ENCODE results near the gene CLIP4.

Gene CLIP4

DNA sequence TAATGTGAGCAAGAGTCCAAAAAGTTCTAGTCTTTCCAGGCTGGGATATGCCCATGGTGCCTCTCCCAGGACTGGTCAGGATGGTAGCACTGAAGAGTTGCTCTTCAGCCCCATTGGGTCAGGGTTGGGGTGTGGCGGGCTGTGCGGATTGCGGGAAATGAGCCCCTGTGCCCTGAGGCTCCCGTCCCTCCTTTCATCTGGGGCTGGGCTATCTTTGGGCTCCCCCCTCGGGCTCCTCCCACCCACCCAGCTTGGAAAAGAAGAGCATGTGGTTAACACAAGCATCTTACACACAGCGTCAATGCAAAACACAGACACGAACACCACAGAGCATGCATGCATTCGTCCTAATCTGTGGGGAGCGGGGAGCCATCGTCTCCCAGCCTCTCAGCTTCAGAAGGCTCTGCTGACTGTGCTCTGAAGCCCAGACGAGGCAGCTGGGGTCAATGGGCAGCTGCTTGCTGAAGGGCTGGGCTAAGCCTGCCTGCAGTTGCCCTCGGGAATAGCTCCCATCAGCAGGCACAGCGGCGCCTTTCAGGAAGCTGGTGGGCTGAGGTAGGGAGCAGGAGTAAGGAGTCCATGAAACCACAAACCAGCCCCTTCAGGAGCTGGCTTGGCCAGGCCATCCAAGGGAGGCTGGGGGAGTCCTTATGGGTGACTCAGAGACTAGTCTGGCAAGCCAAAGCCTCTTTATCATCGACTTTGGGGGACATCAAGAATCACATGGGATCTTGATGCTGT, 112.9 kb downstream of the CLIP4 start:
- Histone ChIP-seq H3K27me3 (ENCODE audit: insufficient read depth, low read length) (no peaks in the 10 kb centered on the region), H3K9ac (ENCODE audit: low read depth, low read length) (no peak overlapping the region), H3K36me3 (ENCODE audit: insufficient read depth, low read depth, low read length) (no peaks in the 10 kb centered on the region), H3K4me1 (ENCODE audit: insufficient read depth, low read length) (no peaks in the 10 kb centered on the region), H3K9me3 (ENCODE audit: insufficient read depth, low read depth, low read length) (no peaks in the 10 kb centered on the region), H3K27ac (ENCODE audit: low read length) (no peak overlapping the region), H3K4me3 (ENCODE audit: low read length) (no peak overlapping the region)

DNA sequence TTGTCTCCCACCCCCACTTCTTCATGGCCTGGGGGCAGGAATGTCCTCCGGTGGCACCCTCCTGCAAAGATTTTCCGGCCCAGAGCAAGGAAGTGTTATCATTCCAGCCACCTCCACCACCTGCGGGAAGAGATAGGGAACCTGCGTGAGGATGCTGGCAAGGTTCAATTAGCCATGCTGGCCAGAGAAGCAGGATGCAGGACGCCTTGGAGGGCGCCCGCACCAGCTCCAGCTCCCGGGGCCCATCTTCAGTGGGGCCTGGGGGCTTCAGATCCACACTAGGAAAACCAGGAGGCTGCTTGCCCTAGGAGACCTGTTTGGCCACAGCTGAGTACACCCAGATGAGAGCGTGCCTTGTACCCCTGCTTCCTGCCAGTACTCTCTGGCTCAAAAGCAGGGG, 113.7 kb downstream of the CLIP4 start:
- no peak overlapping the region for H3K9ac ChIP-seq (ENCODE audit: low read depth, low read length)
- no peaks in the 10 kb centered on the region for H3K4me1 ChIP-seq (ENCODE audit: insufficient read depth, low read length)
- no peak overlapping the region for H3K27ac ChIP-seq (ENCODE audit: low read length)
- no peaks in the 10 kb centered on the region for H3K36me3 ChIP-seq (ENCODE audit: insufficient read depth, low read depth, low read length)
- no peaks in the 10 kb centered on the region for H3K9me3 ChIP-seq (ENCODE audit: insufficient read depth, low read depth, low read length)
- no peaks in the 10 kb centered on the region for H3K27me3 ChIP-seq (ENCODE audit: insufficient read depth, low read length)
- no peak overlapping the region for H3K4me3 ChIP-seq (ENCODE audit: low read length)

DNA sequence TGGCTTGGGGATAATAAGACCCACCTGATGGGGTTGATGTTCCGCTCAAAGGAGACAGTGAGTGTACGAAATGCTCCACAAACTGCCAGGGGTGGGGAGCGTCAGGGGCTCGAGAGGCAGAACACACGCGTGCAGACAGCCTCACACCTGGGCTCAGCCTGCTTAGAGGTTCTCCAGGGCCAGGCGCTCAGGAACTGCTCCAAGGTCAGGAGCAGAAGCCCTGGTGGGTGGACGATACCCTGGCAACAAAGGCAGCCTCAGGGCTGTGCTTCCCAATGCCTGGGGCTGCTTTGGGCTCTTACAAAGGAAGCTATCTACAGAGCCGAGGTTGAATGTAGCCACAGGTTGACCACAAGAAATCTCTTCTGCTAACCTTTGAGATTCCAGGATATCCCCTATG, 114.4 kb downstream of the CLIP4 start:
- Histone ChIP-seq H3K9ac (ENCODE audit: low read depth, low read length) (no peak overlapping the region), H3K27me3 (ENCODE audit: insufficient read depth, low read length) (no peaks in the 10 kb centered on the region), H3K4me1 (ENCODE audit: insufficient read depth, low read length) (no peaks in the 10 kb centered on the region), H3K36me3 (ENCODE audit: insufficient read depth, low read depth, low read length) (no peaks in the 10 kb centered on the region), H3K9me3 (ENCODE audit: insufficient read depth, low read depth, low read length) (no peaks in the 10 kb centered on the region), H3K4me3 (ENCODE audit: low read length) (no peak overlapping the region), H3K27ac (ENCODE audit: low read length) (no peak overlapping the region)

DNA sequence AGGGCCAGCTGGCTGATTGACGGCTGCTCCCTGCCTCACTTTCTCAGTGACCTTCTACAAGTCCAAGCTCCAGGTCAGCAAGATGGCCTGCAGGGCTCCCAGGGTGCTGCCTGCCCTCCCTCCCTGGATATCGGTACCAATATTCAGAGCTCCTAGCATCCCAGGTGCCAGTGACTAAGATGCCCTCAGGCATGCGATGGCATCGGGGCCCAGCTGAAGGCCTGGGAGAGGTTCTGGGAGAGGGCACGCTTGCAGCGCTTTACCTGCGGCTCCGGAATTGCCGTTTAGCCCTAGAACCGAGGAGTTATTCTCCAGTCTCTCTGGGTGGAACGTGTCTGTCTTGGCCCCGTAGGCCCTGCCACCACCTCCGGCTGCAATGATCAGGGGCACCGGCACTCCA, 116.8 kb downstream of the CLIP4 start:
- Histone ChIP-seq H3K9me3 (ENCODE audit: insufficient read depth, low read depth, low read length) (no peaks in the 10 kb centered on the region), H3K4me3 (ENCODE audit: low read length) (no peak overlapping the region), H3K27me3 (ENCODE audit: insufficient read depth, low read length) (no peaks in the 10 kb centered on the region), H3K4me1 (ENCODE audit: insufficient read depth, low read length) (no peaks in the 10 kb centered on the region), H3K27ac (ENCODE audit: low read length) (no peak overlapping the region), H3K36me3 (ENCODE audit: insufficient read depth, low read depth, low read length) (no peaks in the 10 kb centered on the region), H3K9ac (ENCODE audit: low read depth, low read length) (no peak overlapping the region)

DNA sequence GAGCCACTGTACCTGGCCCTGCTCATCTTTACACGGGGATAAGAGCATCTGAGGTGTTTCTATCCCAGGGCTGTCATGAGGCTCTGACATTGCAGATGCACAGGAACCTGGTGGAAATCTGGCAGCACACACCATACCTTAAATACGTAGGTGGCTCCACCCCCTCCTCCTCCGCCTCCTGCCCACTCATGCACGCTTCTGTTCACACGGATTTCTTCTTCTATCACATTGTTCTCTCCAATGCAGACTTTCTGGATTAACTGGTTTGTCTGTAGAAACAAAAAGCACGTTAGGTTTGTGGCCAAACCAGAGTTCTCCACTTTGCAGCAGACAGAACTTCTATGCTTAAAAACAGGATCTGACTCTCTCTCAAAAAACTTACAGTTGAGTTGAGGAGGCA, 118.2 kb downstream of the CLIP4 start:
- no peaks in the 10 kb centered on the region for H3K9me3 ChIP-seq (ENCODE audit: insufficient read depth, low read depth, low read length)
- no peaks in the 10 kb centered on the region for H3K27me3 ChIP-seq (ENCODE audit: insufficient read depth, low read length)
- no peak overlapping the region for H3K9ac ChIP-seq (ENCODE audit: low read depth, low read length)
- no peaks in the 10 kb centered on the region for H3K36me3 ChIP-seq (ENCODE audit: insufficient read depth, low read depth, low read length)
- H3K4me1 ChIP-seq (ENCODE audit: insufficient read depth, low read length): no peaks in the 10 kb centered on the region
- H3K4me3 ChIP-seq (ENCODE audit: low read length): no peak overlapping the region
- H3K27ac ChIP-seq (ENCODE audit: low read length): no peak overlapping the region

DNA sequence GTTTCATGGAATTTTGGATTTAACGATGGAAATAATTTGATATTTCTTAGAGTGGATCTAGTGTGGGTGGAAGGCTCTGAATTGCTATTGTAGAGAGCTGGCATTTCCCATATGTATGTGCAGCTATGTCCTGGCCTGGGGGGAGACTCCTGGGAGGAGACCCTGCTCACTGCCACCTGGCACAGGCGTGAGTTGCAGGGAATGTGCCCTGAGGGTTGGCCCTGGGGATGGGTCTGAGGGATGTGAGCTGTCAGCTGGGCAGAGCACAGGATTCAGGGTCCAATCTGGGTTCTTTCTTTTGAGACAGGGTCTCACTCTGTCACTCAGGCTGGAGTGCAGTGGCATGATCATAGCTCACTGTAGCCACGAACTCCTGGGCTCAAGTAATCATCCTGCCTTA, 120.2 kb downstream of the CLIP4 start:
- Histone ChIP-seq H3K27me3 (ENCODE audit: insufficient read depth, low read length) (no peaks in the 10 kb centered on the region), H3K9me3 (ENCODE audit: insufficient read depth, low read depth, low read length) (no peaks in the 10 kb centered on the region), H3K36me3 (ENCODE audit: insufficient read depth, low read depth, low read length) (no peaks in the 10 kb centered on the region), H3K9ac (ENCODE audit: low read depth, low read length) (no peak overlapping the region), H3K4me3 (ENCODE audit: low read length) (no peak overlapping the region), H3K4me1 (ENCODE audit: insufficient read depth, low read length) (no peaks in the 10 kb centered on the region), H3K27ac (ENCODE audit: low read length) (no peak overlapping the region)

DNA sequence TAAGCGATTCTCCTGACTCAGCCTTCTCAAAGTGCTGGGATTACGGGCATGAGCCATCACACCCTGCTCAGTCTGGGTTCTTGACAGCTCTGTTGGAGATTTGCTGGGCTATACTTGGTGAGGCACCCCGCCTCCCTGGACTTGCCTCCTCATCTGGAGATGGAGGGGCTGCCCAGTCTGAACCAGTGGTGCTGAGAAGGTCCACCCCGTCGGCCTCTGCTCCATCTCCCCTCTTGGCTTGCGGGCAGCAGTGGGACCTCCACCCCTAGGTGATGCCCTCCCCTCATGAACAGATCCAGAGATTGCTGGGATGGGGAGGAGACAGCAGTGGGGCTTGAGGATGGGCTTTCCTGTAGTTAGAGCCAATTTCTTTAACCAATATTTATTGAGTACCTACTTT, 120.9 kb downstream of the CLIP4 start:
- H3K9me3 ChIP-seq (ENCODE audit: insufficient read depth, low read depth, low read length): no peaks in the 10 kb centered on the region
- H3K9ac ChIP-seq (ENCODE audit: low read depth, low read length): no peak overlapping the region
- no peaks in the 10 kb centered on the region for H3K27me3 ChIP-seq (ENCODE audit: insufficient read depth, low read length)
- no peaks in the 10 kb centered on the region for H3K4me1 ChIP-seq (ENCODE audit: insufficient read depth, low read length)
- H3K27ac ChIP-seq (ENCODE audit: low read length): no peak overlapping the region
- no peak overlapping the region for H3K4me3 ChIP-seq (ENCODE audit: low read length)
- H3K36me3 ChIP-seq (ENCODE audit: insufficient read depth, low read depth, low read length): no peaks in the 10 kb centered on the region

DNA sequence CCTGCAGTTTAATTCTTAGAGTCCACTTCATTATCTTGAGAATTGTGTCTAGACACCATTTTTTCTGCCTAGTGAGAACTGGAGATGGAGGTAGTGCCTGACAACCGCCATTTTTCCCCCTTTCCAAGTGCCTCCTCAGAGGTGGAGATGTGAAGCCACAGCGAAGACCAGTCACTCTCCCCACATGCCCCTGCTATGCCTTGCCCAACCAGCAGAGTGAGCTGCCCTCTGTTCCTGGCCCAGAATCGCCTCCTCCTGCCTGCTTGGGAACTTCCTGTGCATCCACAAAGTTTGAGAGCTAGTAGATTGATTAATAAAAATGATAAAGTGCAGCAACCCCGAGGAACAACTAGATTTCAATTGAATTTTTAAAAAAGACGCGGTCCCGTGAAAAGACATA, 123.3 kb downstream of the CLIP4 start:
- Histone ChIP-seq H3K27ac (ENCODE audit: low read length) (no peak overlapping the region), H3K9me3 (ENCODE audit: insufficient read depth, low read depth, low read length) (no peaks in the 10 kb centered on the region), H3K4me1 (ENCODE audit: insufficient read depth, low read length) (no peaks in the 10 kb centered on the region), H3K9ac (ENCODE audit: low read depth, low read length) (no peak overlapping the region), H3K27me3 (ENCODE audit: insufficient read depth, low read length) (no peaks in the 10 kb centered on the region), H3K36me3 (ENCODE audit: insufficient read depth, low read depth, low read length) (no peaks in the 10 kb centered on the region), H3K4me3 (ENCODE audit: low read length) (no peak overlapping the region)

Data from iPS-20b (cell line).